Amygdala (tissue), 56 donors: ENCODE measurements around the gene SPEM1.

Source experiments
- DNase-seq, 56 donors: peaks; one replicate each; lab custom pipeline; 2025; lab: John Stamatoyannopoulos, UW

Gene SPEM1

DNA sequence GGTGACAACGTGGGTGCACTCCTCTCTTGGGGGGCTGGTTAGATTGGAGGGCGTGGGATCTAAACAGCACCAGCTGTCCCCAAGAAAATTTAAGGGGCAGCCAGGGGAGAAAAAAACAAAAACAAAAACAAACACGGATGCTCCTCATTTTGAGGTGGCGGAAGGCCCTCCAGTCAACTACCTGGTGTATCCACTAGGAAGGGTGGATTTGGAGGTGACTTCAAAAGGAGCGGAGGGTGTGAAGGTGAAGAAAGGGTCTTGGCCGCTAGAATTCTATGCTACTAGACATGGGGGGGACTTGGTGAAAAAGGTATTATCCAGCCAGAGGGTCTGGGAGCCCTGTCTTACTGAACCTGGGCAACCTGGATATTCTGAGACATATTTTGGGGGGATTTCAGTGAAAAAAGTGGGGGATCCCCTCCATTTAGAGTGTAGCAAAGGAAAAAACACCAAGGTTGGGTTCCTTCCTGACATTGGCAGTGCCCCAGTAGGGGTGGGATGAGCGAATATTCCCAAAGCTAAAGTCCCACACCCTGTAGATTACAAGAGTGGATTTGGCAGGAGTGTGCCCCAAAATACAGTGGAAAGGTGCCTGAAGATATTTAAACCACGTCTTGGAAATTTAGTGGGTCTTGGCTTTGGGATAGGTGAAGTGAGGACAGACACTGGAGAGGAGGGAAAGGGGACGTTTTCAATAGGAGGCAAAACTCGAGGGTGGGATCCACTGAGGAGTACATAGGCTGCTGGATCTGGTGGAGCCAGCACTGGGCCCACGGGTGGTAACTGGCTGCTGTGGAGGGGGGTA is 18.7 kb downstream of the SPEM1 start:
- DNase-seq: no peak

DNA sequence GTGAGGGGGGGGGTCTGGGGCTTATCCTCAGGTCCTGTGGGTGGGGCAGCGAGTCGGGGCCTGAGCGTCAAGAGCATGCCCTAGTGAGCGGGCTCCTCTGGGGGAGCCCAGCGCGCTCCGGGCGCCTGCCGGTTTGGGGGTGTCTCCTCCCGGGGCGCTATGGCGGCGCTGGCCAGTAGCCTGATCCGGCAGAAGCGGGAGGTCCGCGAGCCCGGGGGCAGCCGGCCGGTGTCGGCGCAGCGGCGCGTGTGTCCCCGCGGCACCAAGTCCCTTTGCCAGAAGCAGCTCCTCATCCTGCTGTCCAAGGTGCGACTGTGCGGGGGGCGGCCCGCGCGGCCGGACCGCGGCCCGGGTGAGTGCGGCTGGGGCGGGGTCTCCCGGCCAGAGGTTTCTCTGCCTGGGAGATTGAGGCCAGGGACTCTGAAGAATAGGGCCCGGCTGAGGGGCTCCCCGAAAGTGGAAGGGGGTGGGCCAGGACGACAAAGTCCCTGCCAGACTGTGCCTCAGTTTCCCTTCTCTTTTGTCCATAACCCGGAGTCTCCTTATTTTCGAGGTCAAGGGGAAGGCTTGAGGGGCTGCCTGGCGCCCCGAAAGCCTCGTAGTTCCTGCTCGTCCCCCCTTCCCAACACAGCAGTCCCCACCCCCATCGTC is 19.5 kb downstream of the SPEM1 start, which contains the start of gene FGF11:
FGF11 (plus strand) TSS at position 51 of the 651 bp plus-strand sequence; CDS start at position 160, 109 bp downstream.
- DNase-seq: no peak

DNA sequence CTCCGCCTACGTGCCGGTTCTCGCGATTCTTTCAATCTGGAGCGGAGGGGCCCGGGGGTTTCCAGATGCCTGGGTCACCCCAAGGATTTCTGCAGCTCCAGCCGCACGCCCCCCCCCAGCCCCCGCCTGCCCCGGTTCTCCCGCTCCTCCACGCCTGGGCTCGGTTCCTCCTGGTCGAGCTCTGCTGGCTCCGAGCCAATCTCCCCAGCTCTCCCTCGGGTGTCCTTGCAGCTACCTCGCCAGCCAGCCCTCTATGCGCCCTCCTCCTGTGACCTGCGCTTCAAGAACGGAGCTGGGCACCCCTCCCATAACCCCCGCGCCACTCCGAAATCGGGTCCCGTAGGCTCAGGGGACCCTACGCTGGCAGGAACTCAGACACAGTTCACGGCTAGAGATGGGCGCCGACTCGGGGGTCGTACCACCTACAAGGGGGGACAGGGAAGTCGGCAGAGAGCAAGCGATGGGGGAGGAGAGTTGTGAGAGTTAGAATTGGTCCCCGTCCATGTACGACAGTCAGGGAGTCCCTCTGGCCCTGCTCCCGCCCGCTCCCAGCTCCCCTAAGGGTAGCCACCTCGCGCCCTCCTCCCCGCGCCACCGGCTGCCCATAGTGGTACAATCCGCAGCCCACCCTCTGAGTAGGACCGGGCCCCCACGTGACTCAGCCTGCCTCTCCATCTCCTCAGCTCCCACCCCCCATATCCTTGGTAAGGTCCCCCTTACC is 20.1 kb downstream of the SPEM1 start:
- DNase-seq: peak in 14 of 56 donors; percentile 10 to 77 (median 24)

DNA sequence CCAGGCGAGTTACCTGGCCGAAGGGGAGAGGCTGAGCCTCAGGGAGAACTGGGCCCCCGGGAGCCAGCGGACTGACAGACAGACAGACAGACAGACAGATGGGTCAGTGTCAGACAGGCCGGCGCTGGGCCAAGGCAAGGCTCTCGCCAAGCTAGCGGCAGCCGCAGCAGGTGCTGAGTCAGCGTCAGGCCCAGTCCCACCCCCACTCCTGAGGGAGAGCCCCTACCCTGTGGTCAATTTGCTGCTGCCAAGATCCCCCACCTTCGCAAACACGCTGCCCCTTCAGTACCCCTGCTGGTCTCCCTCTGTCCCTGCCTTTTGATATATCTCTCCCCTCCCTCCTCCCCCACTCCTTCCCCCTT is 20.7 kb downstream of the SPEM1 start:
- DNase-seq: peak in 15 of 56 donors; percentile 15 to 70 (median 33)

DNA sequence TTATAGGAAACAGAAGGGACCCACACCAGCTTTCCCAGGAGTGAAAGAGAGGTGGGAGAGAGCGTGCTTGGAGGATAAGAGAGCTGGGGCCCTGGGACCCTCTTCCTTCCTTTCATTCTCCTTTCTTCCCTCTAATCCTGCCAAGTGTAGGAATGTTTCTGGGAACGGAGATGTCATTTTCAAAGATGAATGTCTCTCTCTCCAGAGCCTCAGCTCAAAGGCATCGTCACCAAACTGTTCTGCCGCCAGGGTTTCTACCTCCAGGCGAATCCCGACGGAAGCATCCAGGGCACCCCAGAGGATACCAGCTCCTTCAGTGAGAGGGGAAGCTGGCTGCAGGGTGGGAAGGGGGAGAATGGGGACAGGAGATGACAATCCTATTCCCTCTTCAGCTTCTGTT is 21.1 kb downstream of the SPEM1 start:
- no peak for DNase-seq

DNA sequence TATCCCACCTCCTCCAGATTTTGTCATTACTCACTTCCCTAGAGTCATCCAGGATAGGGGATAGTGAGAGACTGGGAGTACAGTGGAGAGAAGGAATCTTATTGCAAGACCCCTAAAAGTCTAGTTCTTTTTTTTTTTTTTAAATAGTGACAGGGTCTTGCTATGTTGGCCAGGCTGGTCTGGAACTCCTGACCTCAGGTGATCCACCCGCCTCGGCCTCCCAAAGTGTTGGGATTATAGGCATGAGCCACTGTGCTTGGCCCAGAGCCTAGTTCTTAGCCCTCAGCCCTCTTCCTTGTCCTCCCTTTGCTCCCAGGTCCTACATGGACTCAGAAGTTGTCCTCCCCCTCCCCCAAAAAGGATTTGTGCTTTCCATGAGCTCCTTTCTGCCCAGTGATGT is 22.0 kb downstream of the SPEM1 start:
- DNase-seq: no peak

DNA sequence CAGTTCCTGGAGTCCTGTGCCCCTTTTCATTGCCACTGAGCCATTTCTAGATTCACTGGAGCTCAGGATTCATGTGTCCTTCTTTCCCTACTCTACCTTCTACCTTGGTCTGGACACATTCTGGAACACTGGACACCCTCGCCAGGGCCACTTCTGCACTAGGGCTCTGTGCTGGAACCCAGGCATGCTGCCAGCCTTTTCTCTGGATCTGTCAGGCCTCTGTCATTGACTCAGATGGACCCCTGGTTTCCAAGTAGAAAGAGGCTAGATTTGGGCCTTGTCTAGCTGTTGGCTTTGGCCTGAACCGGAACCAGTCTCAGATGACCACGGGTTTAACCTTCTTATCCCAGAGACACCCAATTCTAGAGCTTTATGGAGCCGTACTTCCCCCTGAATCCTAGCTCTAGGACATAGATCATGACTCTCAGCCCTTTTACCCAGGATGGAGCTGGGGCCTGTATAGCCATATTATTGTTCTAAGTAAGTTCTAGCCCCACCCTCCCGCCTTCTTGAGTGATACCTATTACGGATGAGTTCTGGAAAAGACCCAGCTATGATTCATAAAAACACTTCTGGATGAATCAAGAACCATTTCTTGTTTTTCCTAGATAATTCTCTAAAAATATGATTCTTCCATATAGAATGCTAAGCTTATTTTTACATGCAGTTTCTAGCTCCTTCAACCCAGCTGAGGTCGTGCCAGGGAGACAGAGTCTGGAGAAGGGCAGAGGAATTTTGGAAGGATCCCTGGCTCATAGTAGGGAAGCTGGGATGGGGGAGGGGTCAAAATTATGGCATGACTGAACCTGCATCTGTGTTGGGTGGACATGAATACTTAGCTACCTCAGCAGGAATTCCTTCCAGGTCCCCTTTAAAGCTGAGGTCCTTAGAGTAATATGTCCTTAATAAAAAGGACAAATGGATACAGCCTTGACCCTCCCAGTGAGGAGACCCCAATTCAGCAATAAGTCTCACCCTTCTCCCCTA is 23.7 kb downstream of the SPEM1 start:
- DNase-seq: no peak

DNA sequence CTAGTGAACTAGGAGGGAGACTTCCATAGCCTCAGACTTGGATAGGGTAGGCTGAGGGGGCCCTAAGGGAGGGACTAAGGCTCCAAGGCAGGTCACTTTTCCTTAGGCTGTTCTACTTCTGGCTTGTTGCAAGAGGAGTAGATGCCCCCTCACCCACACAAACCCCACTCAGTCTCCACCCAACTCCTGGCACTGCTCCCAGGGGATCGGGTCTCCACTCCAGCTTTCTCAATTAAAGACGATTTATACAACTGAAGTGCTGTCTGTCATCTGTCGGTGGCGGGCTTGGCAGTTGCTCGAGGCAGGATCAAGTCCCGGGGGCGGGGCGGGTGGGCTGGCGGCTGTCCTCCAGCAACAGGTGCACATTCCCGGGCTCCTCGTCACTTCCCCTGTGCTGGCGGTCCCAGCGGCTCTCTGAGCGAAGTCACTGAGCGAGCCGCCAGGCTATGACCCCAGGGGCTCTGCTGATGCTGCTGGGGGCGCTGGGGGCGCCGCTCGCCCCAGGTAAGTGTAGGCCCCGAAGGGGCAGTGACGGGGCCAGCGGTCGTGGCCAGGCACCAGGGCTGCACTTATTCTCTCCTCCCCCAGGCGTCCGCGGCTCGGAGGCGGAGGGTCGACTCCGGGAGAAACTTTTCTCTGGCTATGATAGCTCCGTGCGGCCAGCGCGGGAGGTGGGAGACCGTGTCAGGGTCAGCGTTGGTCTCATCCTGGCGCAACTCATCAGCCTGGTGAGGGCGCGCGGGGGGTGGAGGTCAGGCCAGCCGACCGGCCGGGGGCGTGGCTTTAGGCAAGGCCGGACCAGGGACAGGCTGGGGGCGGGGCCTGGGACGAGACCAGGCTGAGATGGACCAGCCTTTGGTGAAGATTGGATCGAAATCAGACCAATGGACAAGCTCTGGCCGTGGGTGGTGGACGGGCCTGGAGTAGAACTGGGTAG is 24.8 kb downstream of the SPEM1 start, which contains the start of gene CHRNB1:
CHRNB1 (plus strand) TSS at position 380 of the 937 bp plus-strand sequence; CDS start at position 447, 67 bp downstream.
- peak in 46 of 56 donors; percentile 25 to 86 (median 54) for DNase-seq

DNA sequence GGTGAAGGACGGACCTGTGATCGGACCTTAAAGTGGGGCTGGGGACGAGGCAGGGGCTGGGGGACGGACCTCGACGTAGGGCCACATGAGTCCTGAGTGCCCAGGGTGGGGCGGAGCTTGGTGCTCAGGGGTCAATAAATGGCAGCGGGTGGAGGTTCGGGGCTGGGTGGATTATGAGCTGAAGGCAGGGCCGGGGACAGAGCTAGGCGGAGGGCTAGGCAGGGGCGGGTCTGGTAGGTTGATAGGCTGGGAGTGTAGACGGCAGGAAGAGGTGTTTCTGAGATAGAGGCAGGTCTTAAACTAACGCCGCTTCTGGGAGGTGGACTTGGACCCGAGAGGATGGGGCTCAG is 25.5 kb downstream of the SPEM1 start:
- peak in 1 of 56 donors; percentile 70 for DNase-seq

DNA sequence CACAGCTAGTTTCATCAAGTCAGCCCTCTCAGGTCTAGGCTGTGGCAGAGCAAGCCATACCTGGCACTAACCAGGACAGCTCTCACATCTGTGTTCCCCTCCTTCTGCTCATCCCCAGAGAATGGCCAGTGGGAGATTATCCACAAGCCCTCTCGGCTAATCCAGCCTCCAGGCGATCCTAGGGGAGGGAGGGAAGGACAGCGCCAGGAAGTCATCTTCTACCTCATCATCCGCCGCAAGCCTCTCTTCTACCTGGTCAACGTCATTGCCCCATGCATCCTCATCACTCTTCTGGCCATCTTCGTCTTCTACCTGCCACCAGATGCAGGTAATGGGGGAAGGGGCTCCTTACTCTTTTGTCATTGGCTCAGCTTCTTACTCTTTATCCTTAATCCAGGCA is 28.3 kb downstream of the SPEM1 start:
- DNase-seq: no peak

DNA sequence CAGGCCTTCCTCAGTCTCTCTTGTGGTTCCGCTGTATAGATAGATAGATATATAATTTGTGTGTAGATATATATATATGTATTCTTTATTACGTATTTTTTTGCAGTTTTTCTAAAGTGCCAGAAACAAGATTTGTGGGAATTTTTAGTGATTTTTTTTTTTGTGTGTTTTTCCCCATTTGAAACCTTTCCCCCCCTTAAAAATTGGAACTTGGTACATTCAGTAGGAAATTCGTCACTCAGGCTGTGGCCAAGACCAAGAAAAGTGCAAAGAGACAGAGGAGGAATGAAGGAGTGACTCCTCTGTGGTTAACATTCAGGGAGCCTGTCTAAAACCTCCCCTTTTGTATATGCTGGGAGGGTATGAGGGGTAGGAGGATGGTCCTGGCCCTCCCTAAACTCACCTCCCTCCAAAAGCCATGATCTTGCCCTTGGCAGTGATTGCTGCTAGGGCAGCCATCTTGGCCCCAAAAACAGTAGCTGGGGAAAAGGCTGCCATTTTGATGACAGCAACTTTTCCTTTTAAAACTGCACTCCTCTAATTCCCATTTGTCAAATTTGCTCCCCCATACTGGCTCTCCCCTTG is 39.9 kb downstream of the SPEM1 start:
- no peak for DNase-seq

DNA sequence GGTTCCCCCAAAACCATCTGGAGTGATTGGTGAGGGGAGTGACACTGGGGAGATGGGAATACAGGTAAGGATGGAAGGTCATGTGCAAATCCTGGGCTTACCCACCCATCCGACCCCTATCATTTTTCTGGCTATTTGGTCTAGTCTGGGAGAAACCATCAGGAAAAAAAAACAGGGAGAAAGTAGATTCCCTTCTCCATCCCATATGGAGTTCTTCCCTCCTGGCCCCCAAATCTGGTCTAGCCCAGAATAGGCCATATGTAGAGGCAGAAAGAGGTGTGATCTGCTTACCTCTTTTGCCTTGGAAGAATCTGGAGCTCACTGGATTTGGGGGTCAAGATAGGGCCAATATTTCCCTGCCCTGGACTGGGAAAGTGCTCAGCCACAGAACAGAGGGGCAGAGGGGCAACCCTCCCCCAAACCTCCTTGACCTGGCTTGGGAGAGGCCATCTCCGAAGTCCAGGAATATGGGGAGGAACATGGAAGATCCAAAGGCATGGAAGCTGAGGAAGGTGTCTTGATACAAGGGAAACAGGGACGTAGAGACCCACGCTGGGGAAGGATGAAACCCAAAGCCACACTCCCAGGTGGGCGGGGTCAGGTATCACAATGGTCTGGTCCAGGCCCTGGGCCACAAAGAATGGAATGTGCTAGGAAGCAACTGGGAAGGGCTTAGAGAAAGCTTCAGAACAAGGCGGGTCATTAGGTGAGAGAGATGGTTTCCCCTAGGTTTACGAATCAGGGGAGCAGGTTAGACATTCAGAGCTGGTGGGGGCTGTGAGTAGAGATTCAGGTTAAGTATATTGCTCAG is 40.9 kb downstream of the SPEM1 start:
- DNase-seq: no peak

DNA sequence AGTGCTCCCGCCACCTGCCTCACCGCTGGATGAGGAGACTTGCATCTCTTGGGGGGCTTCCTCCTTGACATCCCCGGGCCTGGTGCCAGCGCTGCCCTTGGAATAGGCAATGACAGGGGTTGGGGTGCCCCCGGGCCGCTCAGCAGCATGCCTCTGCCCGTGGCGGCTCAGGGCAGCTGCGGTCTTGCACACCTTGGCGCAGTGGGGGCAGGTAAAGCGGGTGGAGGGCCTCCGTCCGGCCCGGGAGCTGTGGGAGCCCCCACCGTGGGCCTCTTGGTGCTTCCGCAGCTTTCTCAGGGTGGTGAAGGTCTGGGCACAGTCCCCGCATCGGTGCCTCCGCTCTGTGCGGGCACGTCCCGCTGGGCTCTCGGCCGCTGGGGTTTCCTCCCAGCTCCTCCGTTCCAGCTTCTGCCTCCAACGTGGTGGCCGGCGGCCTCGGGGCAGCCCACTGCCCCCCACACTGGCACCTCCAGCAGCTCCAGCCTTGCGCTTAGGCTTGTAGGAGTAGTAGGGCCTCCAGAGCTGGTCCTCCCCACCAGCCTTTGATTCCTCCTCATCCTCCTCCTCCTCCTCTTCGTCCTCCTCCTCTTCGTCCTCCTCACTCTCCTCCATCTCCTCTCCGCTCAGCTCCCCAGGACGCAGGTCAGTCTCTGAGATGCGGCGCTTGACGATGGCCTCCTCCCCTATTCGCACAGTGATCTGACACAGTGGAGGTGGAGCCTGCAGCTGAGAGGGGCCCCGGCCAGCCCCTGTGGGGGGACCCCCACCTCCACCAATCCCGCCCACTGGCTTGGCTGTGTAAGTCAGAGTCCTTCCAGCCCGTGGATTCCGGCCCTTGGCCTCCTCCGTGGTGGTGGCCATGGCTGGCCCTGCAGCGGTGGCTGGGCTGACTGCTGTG is 42.6 kb downstream of the SPEM1 start:
- no peak for DNase-seq

DNA sequence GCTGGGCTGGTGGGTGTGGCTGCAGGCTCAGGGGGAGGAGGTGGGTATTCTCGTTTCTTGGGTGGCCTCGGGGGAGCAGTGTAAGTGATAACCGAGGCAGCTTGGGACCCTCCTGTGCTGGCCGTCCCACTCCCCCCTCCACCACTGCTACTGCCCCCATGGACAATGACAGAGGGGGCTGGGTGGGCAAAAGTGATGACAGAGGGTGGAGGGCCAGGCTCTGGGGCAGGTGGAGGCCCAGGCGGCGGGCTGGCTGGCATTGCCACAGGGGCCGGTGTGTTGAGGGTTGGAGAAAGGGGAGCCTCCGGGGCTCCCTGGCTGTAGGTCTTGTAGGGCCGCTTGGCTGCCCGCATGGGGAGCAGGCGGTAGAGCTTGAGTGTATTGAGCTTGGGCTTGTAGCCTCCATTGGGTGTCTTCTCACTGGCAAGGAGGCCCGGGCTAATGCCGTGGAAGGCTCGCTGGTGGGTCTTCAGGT is 43.3 kb downstream of the SPEM1 start:
- no peak for DNase-seq

DNA sequence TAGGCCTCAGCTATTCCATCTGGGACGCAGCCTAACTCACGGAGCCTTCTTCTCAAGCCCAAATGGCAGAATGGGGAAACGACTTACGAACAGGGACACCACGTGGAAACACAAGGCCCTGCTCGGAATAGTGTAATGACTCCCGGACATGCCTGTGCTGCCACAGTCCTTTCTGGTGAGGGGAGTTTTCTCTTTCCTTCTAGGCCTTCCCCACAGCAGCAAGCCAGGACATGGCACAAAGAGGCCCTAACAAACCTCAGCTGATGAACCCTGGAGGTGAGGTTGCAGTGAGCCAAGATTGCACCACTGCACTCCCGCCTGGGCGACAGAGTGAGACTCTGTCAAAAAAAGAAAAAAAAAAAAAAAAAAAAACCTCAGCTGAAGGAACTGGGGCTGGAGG is 44.0 kb downstream of the SPEM1 start:
- no peak for DNase-seq

DNA sequence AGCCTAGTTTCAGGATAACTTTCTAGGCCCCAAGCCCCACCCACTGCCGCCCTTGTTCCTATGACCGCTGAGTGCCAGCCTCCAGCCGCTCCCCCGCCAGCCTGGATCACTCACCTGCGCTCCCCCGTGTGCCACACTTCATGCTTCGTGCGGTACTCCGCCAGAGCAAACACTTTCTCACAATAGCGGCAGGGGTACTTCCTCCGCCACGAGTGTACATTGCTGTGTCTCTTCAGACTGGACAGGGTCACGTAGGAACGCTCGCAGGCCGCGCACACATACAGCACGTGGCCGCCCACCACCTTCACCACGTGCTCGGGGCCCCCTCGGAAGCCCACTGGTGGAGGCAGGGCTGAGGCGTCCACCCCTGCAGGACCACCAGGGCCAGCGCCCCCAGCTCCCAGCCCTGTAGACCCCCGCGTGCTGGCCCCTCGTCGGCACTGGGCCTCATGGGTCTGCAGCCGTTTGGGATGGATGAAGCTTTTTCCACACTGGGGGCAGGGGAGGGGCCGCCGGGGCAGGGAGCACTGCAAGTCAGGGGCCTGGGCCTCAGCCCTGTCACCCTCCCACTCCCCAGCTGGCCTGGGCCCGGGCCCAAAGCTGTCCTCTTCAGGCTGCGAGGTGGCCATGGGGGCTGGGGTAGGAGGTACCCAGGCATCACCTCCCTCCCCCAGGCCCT is 45.6 kb downstream of the SPEM1 start:
- DNase-seq: no peak
